SK-N-MC (cell line): ENCODE results near the gene RNF5.
A peak's percentile ranks its signal among the peaks of the same experiment; 100 is the strongest.

Source experiments
- DNase-seq: peaks from one replicate; pipeline ENCODE4 v3.0.0-alpha.2; 2011; ENCODE audit warnings: low read depth, low spot score
- H3K27ac ChIP-seq: fragments of 200-600 bp; sonication (generic); 2 replicates; pipeline ENCODE4 v1.5.1; 2016; ENCODE audit warnings: mixed run types
- H3K36me3 ChIP-seq: fragments of 200-600 bp; sonication (generic); 2 replicates; pipeline ENCODE4 v1.6.1; 2017; ENCODE audit warnings: antibody characterized with exemption, low read length, mixed read lengths; ENCODE audit not compliant: insufficient read depth
- H3K4me3 ChIP-seq: fragments of 200-600 bp; sonication (generic); 2 replicates; pipeline ENCODE4 v1.5.1; 2016
- H3K9ac ChIP-seq: fragments of 200-600 bp; sonication (generic); 2 replicates; pipeline ENCODE4 v1.8.0; 2017; ENCODE audit warnings: mixed run types, mixed read lengths; ENCODE audit not compliant: insufficient read length
- H3K9me3 ChIP-seq: fragments of 200-600 bp; sonication (generic); 2 replicates; pipeline ENCODE4 v1.6.1; 2017; ENCODE audit warnings: low read depth, mild to moderate bottlenecking, antibody characterized with exemption, low read length, moderate library complexity, mixed read lengths
- EZH2 ChIP-seq: fragments of 200-600 bp; sonication (generic); IDR thresholded peaks from one replicate; pipeline ENCODE4 v1.6.1; 2017; ENCODE audit warnings: antibody characterized with exemption
- FOXP2 ChIP-seq: optimal IDR thresholded peaks from 2 replicates; pipeline ENCODE3; 2011; ENCODE audit warnings: mild to moderate bottlenecking, moderate library complexity; ENCODE audit not compliant: insufficient read depth; ENCODE audit errors: extremely low read length, control extremely low read depth
- POLR2AphosphoS5 ChIP-seq: IDR thresholded peaks from 2 replicates; pipeline ENCODE4 v1.6.1; 2012; ENCODE audit warnings: mild to moderate bottlenecking, low read depth, low read length, borderline replicate concordance

RNF5 gene

GRCh38 chr6:32151181-32151862, 26.9 kb upstream of the RNF5 start:
- Histone ChIP-seq H3K36me3 (peaks cover 7% of the 10 kb centered on the region; the same call in 1 of the 2 replicates), H3K9me3 (no peaks in the 10 kb centered on the region), H3K9ac (no peak overlapping the region), H3K4me3 (no peak overlapping the region), H3K27ac (no peak overlapping the region)
- TF ChIP-seq POLR2AphosphoS5 = no peak
- TF ChIP-seq EZH2 = no peak
- TF ChIP-seq FOXP2 = no peak
- DNase-seq = no peak

- peak within 1 kb of the TSS; percentile 94 for H3K4me3 ChIP-seq
- peak within 1 kb of the TSS; percentile 85 for H3K27ac ChIP-seq
- peaks cover 15% of the 10 kb centered on the region for H3K36me3 ChIP-seq
- no peak for TF ChIP-seq EZH2
- TF ChIP-seq POLR2AphosphoS5 = 0 out of 2 replicates have a peak, but pooled peaks have one; percentile 33
- DNase-seq = no peak
- no peaks in the 10 kb centered on the region for H3K9me3 ChIP-seq
- H3K9ac ChIP-seq = peak within 1 kb of the TSS; percentile 90
These were observed 26.1 kb upstream of the RNF5 start, which contains the start of gene PRRT1 for GRCh38 chr6:32151863-32152768. PRRT1 (minus strand) TSS chr6:32151939; CDS start chr6:32151827, 112 bp downstream.

DNA sequence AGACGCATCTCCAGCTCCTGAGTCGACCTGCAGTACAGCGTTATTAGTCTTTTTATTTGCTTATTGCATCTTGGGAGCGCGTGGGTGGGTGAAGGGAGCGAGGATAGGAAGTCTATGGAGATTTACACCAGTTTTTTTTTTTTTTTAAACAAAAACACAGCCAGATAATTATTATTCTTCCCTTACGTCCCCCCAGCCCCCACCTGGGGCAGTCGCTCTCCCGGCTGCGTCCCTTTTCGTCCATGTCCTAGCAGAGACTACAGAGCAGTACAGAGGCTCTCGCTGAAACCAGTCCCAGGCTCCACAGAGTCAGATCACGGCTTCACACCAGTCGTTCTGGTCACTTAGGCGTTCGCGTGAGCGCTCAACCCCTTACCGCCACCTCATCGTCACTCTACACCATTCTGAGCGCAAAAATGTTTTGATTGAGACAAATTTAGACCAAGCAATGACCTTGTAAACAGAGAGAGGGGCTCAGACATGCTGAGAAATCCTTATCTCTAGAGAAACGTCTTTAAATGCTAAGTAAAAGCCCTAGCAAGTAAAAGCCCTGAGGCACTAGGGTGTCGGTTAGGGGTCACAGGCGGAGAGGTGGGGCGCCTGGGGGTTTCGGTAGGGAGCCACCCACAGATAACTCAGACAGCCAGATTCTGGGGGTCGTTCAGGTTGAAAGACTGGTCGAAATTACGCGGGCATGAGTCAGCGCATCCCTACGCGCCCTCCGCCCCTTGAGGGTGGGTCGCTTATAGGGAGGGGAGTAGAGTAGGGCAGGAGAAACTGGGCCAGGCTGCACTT, 25.2 kb upstream of the RNF5 start:
- peak overlapping the region; percentile 85 for H3K27ac ChIP-seq
- DNase-seq = no peak
- peak overlapping the region; percentile 90 for H3K9ac ChIP-seq
- TF ChIP-seq FOXP2 (no peak), POLR2AphosphoS5 (no peak)
- peak overlapping the region; percentile 94 for H3K4me3 ChIP-seq
- H3K9me3 ChIP-seq = no peaks in the 10 kb centered on the region
- peaks cover 23% of the 10 kb centered on the region for H3K36me3 ChIP-seq

GRCh38 chr6:32153564-32154513, 24.4 kb upstream of the RNF5 start, which contains the start of gene PPT2:
PPT2 (plus strand) TSS chr6:32154141; CDS start chr6:32154595, 454 bp downstream.
- TF ChIP-seq FOXP2 = peak; percentile 82
- peak; percentile 21 for TF ChIP-seq POLR2AphosphoS5
- TF ChIP-seq EZH2 = no peak
- no peak for DNase-seq

GRCh38 chr6:32154514-32155161, 23.6 kb upstream of the RNF5 start:
- DNase-seq = no peak
- Histone ChIP-seq H3K9me3 (no peaks in the 10 kb centered on the region), H3K36me3 (peaks cover 34% of the 10 kb centered on the region), H3K27ac (peak overlapping the region; percentile 84; the same call in 1 of the 2 replicates), H3K9ac (peak overlapping the region; percentile 90), H3K4me3 (peak overlapping the region; percentile 94)
- TF ChIP-seq POLR2AphosphoS5 = no peak
- TF ChIP-seq FOXP2 = no peak
- TF ChIP-seq EZH2 = no peak

More at GRCh38 chr6:32153564-32154513, 24.4 kb upstream of the RNF5 start, which contains the start of gene PPT2:
- H3K36me3 ChIP-seq = peaks cover 32% of the 10 kb centered on the region
- H3K9me3 ChIP-seq = no peaks in the 10 kb centered on the region
- H3K27ac ChIP-seq = peak within 1 kb of the TSS; percentile 85
- H3K4me3 ChIP-seq = peak within 1 kb of the TSS; percentile 94
- H3K9ac ChIP-seq = peak within 1 kb of the TSS; percentile 90

- Histone ChIP-seq H3K4me3 (no peak overlapping the region), H3K9ac (no peak overlapping the region), H3K27ac (no peak overlapping the region), H3K36me3 (peaks cover 34% of the 10 kb centered on the region), H3K9me3 (no peaks in the 10 kb centered on the region)
- TF ChIP-seq FOXP2 (no peak), POLR2AphosphoS5 (no peak)
- DNase-seq = no peak
These were observed 21.3 kb upstream of the RNF5 start for GRCh38 chr6:32156891-32157290.

- H3K27ac ChIP-seq = no peak overlapping the region
- H3K4me3 ChIP-seq = no peak overlapping the region
- TF ChIP-seq FOXP2 (no peak), POLR2AphosphoS5 (no peak), EZH2 (no peak)
- no peaks in the 10 kb centered on the region for H3K9me3 ChIP-seq
- H3K9ac ChIP-seq = no peak overlapping the region
- DNase-seq = no peak
- peaks cover 37% of the 10 kb centered on the region for H3K36me3 ChIP-seq
These were observed 20.2 kb upstream of the RNF5 start for GRCh38 chr6:32158052-32158451.
